A673 (cell line): ENCODE measurements around the gene SPSB4.

Experiments used
- EZH2 ChIP-seq: fragments of 200-600 bp; sonication (generic); IDR thresholded peaks from 2 replicates; pipeline ENCODE4 v1.6.1; 2017; ENCODE audit warnings: borderline replicate concordance, low read depth, mild to moderate bottlenecking, mixed read lengths, antibody characterized with exemption, low read length; ENCODE audit not compliant: poor library complexity, severe bottlenecking
- TF ChIP-seq, protein P1 (sequence below): fragments of 300-800, 200-600 bp; sonication (generic); conservative IDR thresholded peaks from 2 replicates; pipeline ENCODE4 v1.5.1; 2017; ENCODE audit warnings: low read depth, mild to moderate bottlenecking, antibody characterized with exemption, low read length, moderate library complexity, mixed read lengths

GRCh38 chr3:141011232-141011996, 39.7 kb upstream of the SPSB4 start:
- no peak for TF ChIP-seq EZH2
- TF ChIP-seq, protein P1, sequence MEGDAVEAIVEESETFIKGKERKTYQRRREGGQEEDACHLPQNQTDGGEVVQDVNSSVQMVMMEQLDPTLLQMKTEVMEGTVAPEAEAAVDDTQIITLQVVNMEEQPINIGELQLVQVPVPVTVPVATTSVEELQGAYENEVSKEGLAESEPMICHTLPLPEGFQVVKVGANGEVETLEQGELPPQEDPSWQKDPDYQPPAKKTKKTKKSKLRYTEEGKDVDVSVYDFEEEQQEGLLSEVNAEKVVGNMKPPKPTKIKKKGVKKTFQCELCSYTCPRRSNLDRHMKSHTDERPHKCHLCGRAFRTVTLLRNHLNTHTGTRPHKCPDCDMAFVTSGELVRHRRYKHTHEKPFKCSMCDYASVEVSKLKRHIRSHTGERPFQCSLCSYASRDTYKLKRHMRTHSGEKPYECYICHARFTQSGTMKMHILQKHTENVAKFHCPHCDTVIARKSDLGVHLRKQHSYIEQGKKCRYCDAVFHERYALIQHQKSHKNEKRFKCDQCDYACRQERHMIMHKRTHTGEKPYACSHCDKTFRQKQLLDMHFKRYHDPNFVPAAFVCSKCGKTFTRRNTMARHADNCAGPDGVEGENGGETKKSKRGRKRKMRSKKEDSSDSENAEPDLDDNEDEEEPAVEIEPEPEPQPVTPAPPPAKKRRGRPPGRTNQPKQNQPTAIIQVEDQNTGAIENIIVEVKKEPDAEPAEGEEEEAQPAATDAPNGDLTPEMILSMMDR: peak; percentile 91
